CD4-positive, alpha-beta T cell (primary cell): Measurements from ENCODE around the gene ANO4. TPM values are rescaled to one million over a fixed set of nuclear protein-coding genes. Genes with fewer than 3 reads are reported as not detected.

Experiments used
- ATAC-seq: fragments of 200-7000 bp; cut with Tn5 transposase; one replicate; pipeline ENCODE4 v1.10.0; 2022; ENCODE audit warnings: mild to moderate bottlenecking; ENCODE audit not compliant: poor library complexity
- CTCF ChIA-PET: fragments of 350-600 bp; sonication (Branson Sonifier 250); formaldehyde crosslinking; loops from one replicate; lab custom pipeline; 2021; ENCODE audit warnings: antibody characterized with exemption, inconsistent platforms; lab: Charles Lee
- POLR2A ChIA-PET: fragments of 350-600 bp; sonication (Branson Sonifier 250); formaldehyde crosslinking; loops from one replicate; lab custom pipeline; 2021; ENCODE audit warnings: antibody characterized with exemption, inconsistent platforms; lab: Charles Lee
- DNase-seq, 14 experiments: peaks; one replicate each; pipeline ENCODE4 v3.0.0-alpha.2; 2013 to 2020; ENCODE audit warnings: mixed read lengths in 2 of 14
- H3K27ac ChIP-seq, 2 donors: one replicate each; pipeline versions ENCODE4 v1.5.1 to v1.7.0; 2013; ENCODE audit warnings: low read length in 2 of 2, low read depth in 1 of 2, mild to moderate bottlenecking in 1 of 2
- H3K27me3 ChIP-seq, 2 experiments: 1 replicate in 1 of 2; 2 replicates in 1 of 2; pipeline versions ENCODE4 v1.6.1 to v1.7.0; 2013; ENCODE audit warnings: low read length in 2 of 2, control low read depth in 1 of 2, mild to moderate bottlenecking in 1 of 2, moderate library complexity in 1 of 2; ENCODE audit not compliant: insufficient read depth in 2 of 2, control insufficient read depth in 1 of 2
- H3K36me3 ChIP-seq: one replicate; pipeline ENCODE4 v1.6.1; 2013; ENCODE audit warnings: low read length, control low read depth; ENCODE audit not compliant: insufficient read depth
- H3K4me1 ChIP-seq: one replicate; pipeline ENCODE4 v1.6.1; 2013; ENCODE audit warnings: low read length, control low read depth; ENCODE audit not compliant: insufficient read depth
- H3K4me3 ChIP-seq: one replicate; pipeline ENCODE4 v1.5.1; 2013; ENCODE audit warnings: mild to moderate bottlenecking, low read length, moderate library complexity
- H3K9me3 ChIP-seq, 2 experiments: 1 replicate in 1 of 2; 2 replicates in 1 of 2; pipeline versions ENCODE4 v1.6.1 to v1.7.0; 2013; ENCODE audit warnings: low read length in 2 of 2, mild to moderate bottlenecking in 2 of 2, control low read depth in 1 of 2, moderate library complexity in 1 of 2; ENCODE audit not compliant: control insufficient read depth in 1 of 2, insufficient read depth in 1 of 2
- H3K27ac Mint-ChIP-seq: one replicate; pipeline ENCODE4 v1.8.0; 2020; ENCODE audit warnings: mixed read lengths
- H3K27me3 Mint-ChIP-seq: one replicate; pipeline ENCODE4 v1.8.0; 2021; ENCODE audit warnings: mixed read lengths
- H3K36me3 Mint-ChIP-seq: one replicate; pipeline ENCODE4 v1.8.0; 2021; ENCODE audit warnings: low read depth, mixed read lengths
- H3K4me1 Mint-ChIP-seq: one replicate; pipeline ENCODE4 v1.8.0; 2021; ENCODE audit warnings: low read depth, mixed read lengths
- H3K4me3 Mint-ChIP-seq: one replicate; pipeline ENCODE4 v1.8.0; 2020; ENCODE audit warnings: mild to moderate bottlenecking, mixed read lengths
- H3K9me3 Mint-ChIP-seq: one replicate; pipeline ENCODE4 v1.8.0; 2020; ENCODE audit warnings: mixed read lengths
- CTCF ChIP-seq: fragments of 200-600 bp; IDR thresholded peaks from one replicate; pipeline ENCODE4 v1.8.0; 2022; ENCODE audit warnings: antibody characterized with exemption, mild to moderate bottlenecking
- intact Hi-C, 2 experiments: fragments of 100-400 bp; cut with DNase I in 1 of 2; cut with micrococcal nuclease in 1 of 2; formaldehyde crosslinking; loops; one replicate each; pipeline versions ENCODE4 v1.15.1 to v1.9.0; 2023 to 2025; cut with DNase I, micrococcal nuclease
- total RNA-seq, 174 experiments: library from RNA in 2 of 174; stranded (reverse) in 2 of 174; gene quantifications; one replicate each; pipeline ENCODE4 v1.2.3 and lab custom pipeline; 2021 to 2026

ANO4 gene
- total RNA-seq, 2 experiments from 2014 or later, result not detected

DNA sequence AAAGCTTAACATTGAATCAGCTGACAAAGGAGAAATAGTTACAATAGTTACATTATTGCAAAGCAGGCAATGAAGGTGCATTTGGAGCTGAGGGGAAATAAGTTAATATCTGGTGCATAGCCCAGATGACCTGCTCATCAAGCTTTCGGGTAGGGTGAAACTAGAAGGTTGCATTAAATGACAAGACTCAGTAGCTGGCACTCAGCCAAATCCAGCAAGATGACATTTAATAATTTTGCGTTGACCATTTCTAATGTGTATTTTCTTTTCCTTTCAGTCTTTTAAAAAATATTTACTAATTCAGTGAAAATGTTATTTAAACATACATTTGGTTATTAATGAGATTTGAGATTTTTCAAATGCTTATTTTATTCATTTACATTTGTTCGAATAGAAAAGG, 226.9 kb downstream of the ANO4 start:
- Mint-ChIP-seq H3K9me3 (peaks cover 6% of the 10 kb centered on the region), H3K4me1 (no peaks in the 10 kb centered on the region), H3K27ac (no peak overlapping the region), H3K4me3 (no peak overlapping the region), H3K36me3 (no peaks in the 10 kb centered on the region), H3K27me3 (no peaks in the 10 kb centered on the region)
- H3K36me3 ChIP-seq, result no peaks in the 10 kb centered on the region
- H3K27me3 ChIP-seq, result no peaks in the 10 kb centered on the region
- CTCF ChIA-PET, result no interaction called here
- ATAC-seq, result no peak
- intact Hi-C loops, result no loop called here
- H3K4me3 ChIP-seq, result no peak overlapping the region
- H3K27ac ChIP-seq, result no peak overlapping the region
- TF ChIP-seq CTCF, result no peak
- H3K4me1 ChIP-seq, result no peaks in the 10 kb centered on the region
- H3K9me3 ChIP-seq, result no peaks in the 10 kb centered on the region
- no peak for DNase-seq
- POLR2A ChIA-PET, result no interaction called here

- no peak overlapping the region for H3K27ac ChIP-seq
- no peak for DNase-seq
- intact Hi-C loops, result no loop called here
- CTCF ChIA-PET, result no interaction called here
- peaks cover 0 to 2% of the 10 kb centered on the region in 2 experiments for H3K9me3 ChIP-seq
- H3K27ac Mint-ChIP-seq, result no peak overlapping the region
- H3K4me1 ChIP-seq, result no peaks in the 10 kb centered on the region
- no peaks in the 10 kb centered on the region for H3K4me1 Mint-ChIP-seq
- no peaks in the 10 kb centered on the region for H3K36me3 Mint-ChIP-seq
- POLR2A ChIA-PET, result no interaction called here
- H3K36me3 ChIP-seq, result no peaks in the 10 kb centered on the region
- no peak overlapping the region for H3K4me3 ChIP-seq
- H3K4me3 Mint-ChIP-seq, result no peak overlapping the region
- no peaks in the 10 kb centered on the region for H3K27me3 Mint-ChIP-seq
- peaks cover 6% of the 10 kb centered on the region for H3K9me3 Mint-ChIP-seq
- H3K27me3 ChIP-seq, result no peaks in the 10 kb centered on the region
- no peak for ATAC-seq
- TF ChIP-seq CTCF, result no peak
Measured at GRCh38 chr12:101021911-101022388, 227.4 kb downstream of the ANO4 start.

DNA sequence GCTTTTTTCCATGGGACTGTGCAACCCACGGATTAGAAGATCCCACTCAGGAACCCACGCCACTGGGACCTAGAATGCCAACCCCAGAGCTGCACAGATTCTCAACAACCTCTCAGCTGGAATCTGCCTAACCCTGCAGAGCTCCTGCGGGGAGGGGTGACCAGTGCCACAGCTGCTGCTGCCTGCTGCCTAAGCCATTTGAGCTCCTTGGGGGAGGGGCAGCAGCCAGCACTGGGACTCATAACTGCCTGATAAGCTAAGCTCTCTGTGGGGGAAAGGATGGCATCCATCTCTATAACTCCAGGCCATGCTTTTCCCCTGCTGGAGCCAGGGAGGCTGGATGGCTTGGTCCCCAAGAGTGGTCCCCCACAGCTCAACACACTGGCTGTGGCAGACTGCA, 232.6 kb downstream of the ANO4 start:
- POLR2A ChIA-PET, result no interaction called here
- ATAC-seq, result no peak
- intact Hi-C loops, result no loop called here
- Histone ChIP-seq H3K4me3 (no peak overlapping the region), H3K27me3 (no peaks in the 10 kb centered on the region), H3K36me3 (no peaks in the 10 kb centered on the region), H3K9me3 (peaks cover 0 to 12% of the 10 kb centered on the region in 2 experiments), H3K4me1 (no peaks in the 10 kb centered on the region), H3K27ac (no peak overlapping the region)
- no peak for TF ChIP-seq CTCF
- CTCF ChIA-PET, result no interaction called here
- H3K27me3 Mint-ChIP-seq, result no peaks in the 10 kb centered on the region
- H3K36me3 Mint-ChIP-seq, result no peaks in the 10 kb centered on the region
- no peak overlapping the region for H3K4me3 Mint-ChIP-seq
- no peak overlapping the region for H3K27ac Mint-ChIP-seq
- peaks cover 11% of the 10 kb centered on the region for H3K9me3 Mint-ChIP-seq
- DNase-seq, result no peak
- H3K4me1 Mint-ChIP-seq, result no peaks in the 10 kb centered on the region
